HG03097 (cell line): Measurements from ENCODE around the gene NOB1.

ENCODE experiments used
- ATAC-seq: cut with Tn5 transposase; IDR thresholded peaks from one replicate; pipeline ENCODE4 v1.9.1; 2021; ENCODE audit not compliant: unreplicated experiment, low FRiP score

Gene NOB1

DNA sequence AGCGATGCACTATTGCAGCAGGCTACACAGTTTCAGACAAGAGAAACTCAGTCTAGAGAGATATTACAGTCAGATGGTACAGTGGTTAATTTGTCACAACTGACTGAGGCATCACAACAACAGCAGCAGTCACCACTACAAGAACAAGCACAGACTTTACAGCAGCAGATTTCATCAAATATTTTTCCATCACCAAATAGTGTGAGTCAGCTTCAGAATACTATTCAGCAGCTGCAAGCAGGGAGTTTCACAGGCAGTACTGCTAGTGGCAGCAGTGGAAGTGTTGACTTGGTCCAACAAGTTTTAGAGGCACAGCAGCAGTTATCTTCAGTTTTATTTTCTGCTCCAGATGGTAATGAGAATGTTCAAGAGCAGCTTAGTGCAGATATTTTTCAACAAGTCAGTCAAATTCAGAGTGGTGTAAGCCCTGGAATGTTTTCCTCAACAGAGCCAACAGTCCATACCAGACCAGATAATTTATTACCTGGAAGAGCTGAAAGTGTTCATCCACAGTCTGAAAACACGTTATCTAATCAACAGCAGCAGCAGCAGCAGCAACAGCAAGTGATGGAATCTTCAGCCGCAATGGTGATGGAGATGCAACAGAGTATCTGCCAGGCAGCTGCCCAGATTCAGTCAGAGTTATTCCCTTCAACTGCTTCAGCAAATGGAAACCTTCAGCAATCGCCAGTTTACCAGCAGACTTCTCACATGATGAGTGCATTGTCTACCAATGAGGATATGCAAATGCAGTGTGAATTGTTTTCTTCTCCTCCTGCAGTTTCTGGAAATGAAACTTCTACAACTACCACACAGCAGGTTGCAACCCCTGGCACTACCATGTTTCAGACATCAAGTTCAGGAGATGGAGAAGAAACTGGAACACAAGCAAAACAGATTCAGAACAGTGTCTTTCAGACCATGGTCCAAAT, 62.5 kb downstream of the NOB1 start:
- ATAC-seq, result no peak
